Measurements from ENCODE around the gene NRIP2.
"Not testable (repeated sequence)": the region's sequence is repeated elsewhere in the genome, so short reads cannot be mapped to it uniquely, and the experiment has no call there.

The NRIP2 gene

DNA sequence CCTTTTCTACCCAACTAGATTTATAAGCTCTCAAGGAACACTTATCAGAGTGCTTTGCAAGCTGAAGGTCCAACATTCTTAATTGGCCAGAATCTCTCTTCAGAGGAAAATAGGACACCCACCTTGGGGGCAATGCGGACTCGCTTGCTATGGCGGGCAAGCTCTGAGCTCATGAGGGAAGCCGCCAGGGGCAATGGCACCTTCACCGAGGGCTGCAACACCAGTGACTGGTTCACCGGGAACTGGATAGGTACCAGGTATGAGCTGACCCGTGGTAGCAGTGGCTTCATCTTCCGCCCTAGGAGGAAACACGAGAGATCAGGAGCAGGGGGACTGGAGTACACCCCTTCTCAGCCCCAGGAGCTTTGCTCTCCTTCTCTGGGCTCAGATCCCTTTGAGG, 29.4 kb upstream of the NRIP2 start:
- TF ChIP-seq ZNF274 (IDR thresholded peaks at IDR 0.05; ENCODE audit: low read depth, low read length) (no peak), YY1 (IDR thresholded peaks at IDR 0.05; ENCODE audit: insufficient read depth, insufficient read length) (no peak), SUZ12 (IDR thresholded peaks at IDR 0.05; ENCODE audit: extremely low read depth, insufficient read depth, insufficient read length) (no peak)
- H3K27me3 ChIP-seq (ENCODE audit: insufficient read depth, insufficient read length), result no peaks in the 10 kb centered on the region
- no peak for DNase-seq (ENCODE audit: low read depth, low spot score)
- no peaks in the 10 kb centered on the region for H3K9me3 ChIP-seq (ENCODE audit: insufficient read depth, low read length)
- no peak overlapping the region for H3K9ac ChIP-seq (ENCODE audit: insufficient read length, low read depth)
- H3K4me3 ChIP-seq (ENCODE audit: insufficient read length, low read depth), result no peak overlapping the region
- peaks cover 1% of the 10 kb centered on the region for H3K4me1 ChIP-seq (ENCODE audit: insufficient read depth, insufficient read length)
- peaks cover 92% of the 10 kb centered on the region for H3K36me3 ChIP-seq (ENCODE audit: insufficient read depth, insufficient read length, low read length)

DNA sequence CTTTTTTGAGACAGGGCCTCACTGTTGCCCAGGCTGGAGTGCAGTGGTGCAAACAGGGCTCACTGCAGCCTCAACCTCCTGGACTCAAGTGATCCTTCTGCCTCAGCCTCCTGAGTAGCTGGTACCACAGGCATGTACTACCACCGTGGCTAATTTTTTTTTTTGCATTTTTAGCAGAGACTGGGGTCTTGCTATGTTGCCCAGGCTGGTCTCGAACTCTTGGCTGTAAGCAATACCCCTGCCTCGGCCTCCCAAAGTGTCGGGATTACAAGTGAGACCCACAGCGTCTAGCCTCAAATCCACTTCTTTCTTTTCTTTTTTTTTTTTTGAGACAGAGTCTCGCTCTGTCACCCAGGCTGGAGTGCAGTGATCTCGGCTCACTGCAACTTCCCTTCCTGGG, 28.6 kb upstream of the NRIP2 start:
- DNase-seq (ENCODE audit: low read depth, low spot score); H3K4me3 ChIP-seq (ENCODE audit: insufficient read length, low read depth); H3K9me3 ChIP-seq (ENCODE audit: insufficient read depth, low read length); H3K27me3 ChIP-seq (ENCODE audit: insufficient read depth, insufficient read length); H3K4me1 ChIP-seq (ENCODE audit: insufficient read depth, insufficient read length); H3K9ac ChIP-seq (ENCODE audit: insufficient read length, low read depth): not testable (repeated sequence)
- peaks cover 92% of the 10 kb centered on the region for H3K36me3 ChIP-seq (ENCODE audit: insufficient read depth, insufficient read length, low read length)

DNA sequence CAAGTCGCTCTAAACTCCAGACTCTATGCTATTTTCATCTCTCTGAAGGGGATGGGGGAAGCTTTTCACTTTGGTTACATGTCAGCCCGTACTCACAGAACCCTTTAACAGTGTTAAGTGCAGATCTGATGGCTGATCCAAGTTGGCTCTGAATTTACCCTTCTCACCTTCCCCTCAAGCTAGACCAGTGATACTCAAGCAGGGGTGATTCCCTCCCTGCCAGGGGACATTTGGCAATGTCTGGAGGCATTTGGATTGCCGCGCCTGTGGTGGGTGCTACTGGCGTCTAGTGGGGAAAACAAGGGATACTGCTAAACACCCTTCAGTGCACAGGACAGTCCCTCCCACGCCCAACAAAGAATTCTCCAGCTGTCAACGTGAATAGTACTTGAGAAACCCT, 28.0 kb upstream of the NRIP2 start:
- Histone ChIP-seq H3K9me3 (ENCODE audit: insufficient read depth, low read length) (no peaks in the 10 kb centered on the region), H3K36me3 (ENCODE audit: insufficient read depth, insufficient read length, low read length) (peaks cover 92% of the 10 kb centered on the region), H3K4me3 (ENCODE audit: insufficient read length, low read depth) (no peak overlapping the region), H3K27me3 (ENCODE audit: insufficient read depth, insufficient read length) (no peaks in the 10 kb centered on the region), H3K4me1 (ENCODE audit: insufficient read depth, insufficient read length) (peaks cover 12% of the 10 kb centered on the region), H3K9ac (ENCODE audit: insufficient read length, low read depth) (no peak overlapping the region)
- no peak for TF ChIP-seq SUZ12 (IDR thresholded peaks at IDR 0.05; ENCODE audit: extremely low read depth, insufficient read depth, insufficient read length)
- no peak for TF ChIP-seq YY1 (IDR thresholded peaks at IDR 0.05; ENCODE audit: insufficient read depth, insufficient read length)
- no peak for TF ChIP-seq ZNF274 (IDR thresholded peaks at IDR 0.05; ENCODE audit: low read depth, low read length)
- DNase-seq (ENCODE audit: low read depth, low spot score), result no peak

DNA sequence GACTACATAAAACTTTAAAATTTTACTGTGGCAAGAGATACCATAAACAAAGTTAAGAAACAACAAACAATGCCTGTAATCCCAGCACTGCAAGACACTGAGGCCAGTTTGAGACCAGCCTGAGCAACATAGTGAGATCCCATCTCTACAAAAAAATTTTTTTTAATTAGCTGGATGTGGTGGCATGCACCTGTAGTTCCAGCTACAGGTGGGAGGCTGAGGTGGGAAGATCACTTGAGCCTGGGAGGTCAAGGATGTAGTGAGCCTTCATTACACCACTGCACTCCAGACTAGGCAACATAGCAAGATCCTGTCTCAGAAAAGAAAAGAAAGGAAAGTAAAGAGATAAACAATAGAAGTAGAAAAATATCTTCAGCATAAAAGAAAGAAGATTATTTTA, 25.3 kb upstream of the NRIP2 start:
- no peaks in the 10 kb centered on the region for H3K9me3 ChIP-seq (ENCODE audit: insufficient read depth, low read length)
- H3K9ac ChIP-seq (ENCODE audit: insufficient read length, low read depth), result no peak overlapping the region
- no peaks in the 10 kb centered on the region for H3K27me3 ChIP-seq (ENCODE audit: insufficient read depth, insufficient read length)
- no peak for DNase-seq (ENCODE audit: low read depth, low spot score)
- no peak for TF ChIP-seq SUZ12 (IDR thresholded peaks at IDR 0.05; ENCODE audit: extremely low read depth, insufficient read depth, insufficient read length)
- TF ChIP-seq YY1 (IDR thresholded peaks at IDR 0.05; ENCODE audit: insufficient read depth, insufficient read length), result no peak
- TF ChIP-seq ZNF274 (IDR thresholded peaks at IDR 0.05; ENCODE audit: low read depth, low read length), result no peak
- H3K4me1 ChIP-seq (ENCODE audit: insufficient read depth, insufficient read length), result peaks cover 20% of the 10 kb centered on the region
- H3K4me3 ChIP-seq (ENCODE audit: insufficient read length, low read depth), result no peak overlapping the region
- peaks cover 79% of the 10 kb centered on the region for H3K36me3 ChIP-seq (ENCODE audit: insufficient read depth, insufficient read length, low read length)

DNA sequence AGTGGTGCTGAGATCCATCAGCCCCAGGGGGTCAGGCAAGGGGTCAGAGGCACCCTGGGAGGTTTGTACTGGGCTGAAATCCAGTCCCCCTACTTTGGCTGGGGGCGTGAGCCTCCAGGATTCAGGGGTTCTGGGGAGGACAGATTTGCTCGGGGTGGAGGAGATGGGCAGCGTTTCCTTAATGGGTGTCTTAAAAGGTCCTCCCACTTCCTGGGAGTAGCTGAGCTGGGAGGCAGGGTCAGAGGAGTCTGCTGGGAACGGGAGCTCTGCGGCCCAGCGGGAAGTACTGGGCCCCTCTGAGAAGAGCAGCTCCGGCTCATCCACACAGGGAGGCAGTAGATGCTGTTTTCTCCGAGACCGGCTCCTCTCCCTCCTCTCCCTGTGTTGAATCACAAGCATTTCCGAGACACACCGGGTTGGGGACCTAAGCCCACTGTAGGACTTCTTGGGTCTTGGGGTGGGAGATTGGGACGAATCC, 24.1 kb upstream of the NRIP2 start:
- TF ChIP-seq SUZ12 (IDR thresholded peaks at IDR 0.05; ENCODE audit: extremely low read depth, insufficient read depth, insufficient read length) (no peak), YY1 (IDR thresholded peaks at IDR 0.05; ENCODE audit: insufficient read depth, insufficient read length) (no peak), ZNF274 (IDR thresholded peaks at IDR 0.05; ENCODE audit: low read depth, low read length) (no peak; the same call in 1 of the 2 replicates)
- DNase-seq (ENCODE audit: low read depth, low spot score), result no peak
- Histone ChIP-seq H3K9ac (ENCODE audit: insufficient read length, low read depth) (peak overlapping the region; percentile 32), H3K4me3 (ENCODE audit: insufficient read length, low read depth) (no peak overlapping the region), H3K4me1 (ENCODE audit: insufficient read depth, insufficient read length) (peaks cover 20% of the 10 kb centered on the region), H3K9me3 (ENCODE audit: insufficient read depth, low read length) (no peaks in the 10 kb centered on the region), H3K27me3 (ENCODE audit: insufficient read depth, insufficient read length) (no peaks in the 10 kb centered on the region), H3K36me3 (ENCODE audit: insufficient read depth, insufficient read length, low read length) (peaks cover 73% of the 10 kb centered on the region)

DNA sequence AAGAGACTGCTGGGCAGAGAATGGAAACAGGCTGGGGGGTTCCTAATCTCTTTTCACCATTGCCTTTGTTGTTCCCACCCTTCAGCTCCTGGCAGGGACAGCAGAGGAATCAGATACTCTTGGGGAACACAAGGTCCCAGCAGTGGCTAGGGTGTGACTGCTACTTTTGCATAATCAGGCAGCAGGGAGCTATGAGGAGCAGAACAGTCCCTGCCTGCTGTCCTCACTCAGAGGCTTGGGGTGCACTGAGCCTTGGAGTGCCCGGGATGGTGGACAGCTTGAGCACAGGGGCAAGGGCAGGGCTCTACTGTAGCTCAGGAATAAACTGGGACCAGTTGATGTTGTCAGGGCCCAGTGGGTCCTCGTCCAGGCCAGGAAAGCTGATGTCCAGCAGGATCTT, 23.5 kb upstream of the NRIP2 start:
- H3K4me3 ChIP-seq (ENCODE audit: insufficient read length, low read depth), result no peak overlapping the region
- no peaks in the 10 kb centered on the region for H3K27me3 ChIP-seq (ENCODE audit: insufficient read depth, insufficient read length)
- TF ChIP-seq YY1 (IDR thresholded peaks at IDR 0.05; ENCODE audit: insufficient read depth, insufficient read length), result no peak
- no peak for TF ChIP-seq ZNF274 (IDR thresholded peaks at IDR 0.05; ENCODE audit: low read depth, low read length)
- TF ChIP-seq SUZ12 (IDR thresholded peaks at IDR 0.05; ENCODE audit: extremely low read depth, insufficient read depth, insufficient read length), result no peak
- peaks cover 20% of the 10 kb centered on the region for H3K4me1 ChIP-seq (ENCODE audit: insufficient read depth, insufficient read length)
- DNase-seq (ENCODE audit: low read depth, low spot score), result no peak
- H3K9me3 ChIP-seq (ENCODE audit: insufficient read depth, low read length), result no peaks in the 10 kb centered on the region
- H3K9ac ChIP-seq (ENCODE audit: insufficient read length, low read depth), result peak overlapping the region; percentile 38
- peaks cover 67% of the 10 kb centered on the region for H3K36me3 ChIP-seq (ENCODE audit: insufficient read depth, insufficient read length, low read length)

DNA sequence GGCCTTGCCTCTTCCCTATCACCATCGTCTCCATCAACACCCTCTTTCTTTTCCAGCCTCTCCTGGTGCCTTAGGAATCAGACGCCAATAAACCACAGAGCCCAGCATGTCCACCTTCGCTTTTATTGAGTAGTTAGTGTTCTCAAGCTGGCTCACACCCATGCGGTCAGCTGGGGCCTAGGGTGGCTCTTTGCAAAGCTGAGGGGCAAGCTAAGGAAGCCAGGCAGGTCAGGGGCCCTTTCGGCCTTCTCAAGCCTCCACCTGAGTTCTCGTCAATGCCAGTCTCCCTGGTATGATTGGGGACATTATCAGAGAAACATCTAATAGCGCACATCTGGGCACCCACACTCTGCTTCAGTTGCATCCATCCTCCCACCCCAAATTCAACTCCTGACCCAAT, 22.7 kb upstream of the NRIP2 start:
- no peaks in the 10 kb centered on the region for H3K9me3 ChIP-seq (ENCODE audit: insufficient read depth, low read length)
- no peak overlapping the region for H3K9ac ChIP-seq (ENCODE audit: insufficient read length, low read depth)
- no peaks in the 10 kb centered on the region for H3K27me3 ChIP-seq (ENCODE audit: insufficient read depth, insufficient read length)
- H3K36me3 ChIP-seq (ENCODE audit: insufficient read depth, insufficient read length, low read length), result peaks cover 60% of the 10 kb centered on the region
- H3K4me3 ChIP-seq (ENCODE audit: insufficient read length, low read depth), result no peak overlapping the region
- no peak for TF ChIP-seq ZNF274 (IDR thresholded peaks at IDR 0.05; ENCODE audit: low read depth, low read length)
- TF ChIP-seq YY1 (IDR thresholded peaks at IDR 0.05; ENCODE audit: insufficient read depth, insufficient read length), result no peak
- TF ChIP-seq SUZ12 (IDR thresholded peaks at IDR 0.05; ENCODE audit: extremely low read depth, insufficient read depth, insufficient read length), result no peak
- peaks cover 20% of the 10 kb centered on the region for H3K4me1 ChIP-seq (ENCODE audit: insufficient read depth, insufficient read length)
- DNase-seq (ENCODE audit: low read depth, low spot score), result no peak

DNA sequence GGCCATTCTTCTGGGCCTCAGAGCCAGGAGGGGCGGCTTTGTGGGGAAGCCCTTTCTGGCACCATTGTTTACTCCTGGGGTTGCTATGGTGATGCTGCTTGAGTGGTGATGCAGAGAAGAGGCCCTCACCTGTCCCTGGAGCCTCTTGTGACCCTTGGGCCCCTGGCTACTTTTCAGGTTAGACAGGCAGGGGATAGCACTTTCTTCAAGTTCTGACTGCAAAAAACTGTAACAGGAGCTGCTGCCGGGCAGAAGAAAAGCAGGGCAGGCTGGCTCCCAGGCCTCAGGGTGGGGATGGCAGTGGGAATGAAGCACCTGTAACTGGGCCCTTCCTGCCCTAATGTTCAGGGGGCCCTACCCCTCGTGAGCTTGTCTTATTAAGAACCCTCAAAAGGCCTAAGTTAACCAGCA, 22.2 kb upstream of the NRIP2 start, which contains the start of gene TEX52:
Gene TEX52 (minus strand): TSS at position 19 of the 411 bp plus-strand sequence. CDS start 13 bp downstream, at position 6.
- no peaks in the 10 kb centered on the region for H3K9me3 ChIP-seq (ENCODE audit: insufficient read depth, low read length)
- DNase-seq (ENCODE audit: low read depth, low spot score), result no peak
- no peaks in the 10 kb centered on the region for H3K27me3 ChIP-seq (ENCODE audit: insufficient read depth, insufficient read length)
- H3K36me3 ChIP-seq (ENCODE audit: insufficient read depth, insufficient read length, low read length), result peaks cover 54% of the 10 kb centered on the region
- H3K4me3 ChIP-seq (ENCODE audit: insufficient read length, low read depth), result no peak within 1 kb of the TSS
- TF ChIP-seq SUZ12 (IDR thresholded peaks at IDR 0.05; ENCODE audit: extremely low read depth, insufficient read depth, insufficient read length), result no peak
- no peak for TF ChIP-seq YY1 (IDR thresholded peaks at IDR 0.05; ENCODE audit: insufficient read depth, insufficient read length)
- no peak for TF ChIP-seq ZNF274 (IDR thresholded peaks at IDR 0.05; ENCODE audit: low read depth, low read length)
- H3K9ac ChIP-seq (ENCODE audit: insufficient read length, low read depth), result peak within 1 kb of the TSS; percentile 13
- peaks cover 20% of the 10 kb centered on the region for H3K4me1 ChIP-seq (ENCODE audit: insufficient read depth, insufficient read length)

Measured in NT2/D1 (cell line).